Fibroblast of skin of right biceps (primary cell): ENCODE results near the gene NEDD8.
A peak's percentile ranks its signal among the peaks of the same experiment; 100 is the strongest.

ENCODE experiments used
- DNase-seq: peaks from one replicate; pipeline ENCODE4 v3.0.0-alpha.2; 2013

NEDD8 gene

DNA sequence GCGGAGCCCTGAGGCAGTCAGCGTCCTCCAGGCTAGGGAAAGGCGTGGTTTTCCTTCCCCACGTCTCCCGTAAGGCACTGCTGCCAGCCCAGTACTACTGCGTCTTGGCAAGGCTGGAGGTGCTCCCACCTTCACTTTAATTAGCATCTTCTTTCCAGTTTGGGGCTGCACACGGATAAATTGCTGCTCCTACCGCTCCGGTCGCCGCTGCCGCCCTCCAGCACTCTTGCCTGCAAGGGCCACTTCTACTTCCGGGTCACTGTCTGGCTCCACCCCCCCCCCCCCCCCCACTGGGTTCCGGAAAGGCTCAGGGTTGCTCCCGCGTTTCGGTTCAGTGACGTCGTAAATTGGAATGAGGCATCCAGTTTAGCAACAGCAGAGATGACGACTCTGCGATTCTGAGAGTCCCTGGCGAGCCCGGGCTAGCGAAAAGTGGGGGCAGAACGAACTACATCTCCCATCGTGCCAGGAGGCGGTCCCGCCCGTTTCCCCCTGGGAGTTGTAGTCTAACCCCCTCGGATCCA lies at the start of gene NEDD8:
TSS of gene NEDD8 (minus strand) at position 247 of the 524 bp plus-strand sequence. CDS start at position 147, 100 bp downstream.
- peak; percentile 98 for DNase-seq

GRCh38 chr14:24281636-24282035 lies 49.5 kb upstream of the NEDD8 start:
- DNase-seq: no peak

GRCh38 chr14:24280797-24281460 lies 48.8 kb upstream of the NEDD8 start:
- no peak for DNase-seq

GRCh38 chr14:24279301-24280186 lies 47.4 kb upstream of the NEDD8 start:
- peak; percentile 15 for DNase-seq

- DNase-seq: no peak
Measured at GRCh38 chr14:24278424-24278823, 46.3 kb upstream of the NEDD8 start.

DNA sequence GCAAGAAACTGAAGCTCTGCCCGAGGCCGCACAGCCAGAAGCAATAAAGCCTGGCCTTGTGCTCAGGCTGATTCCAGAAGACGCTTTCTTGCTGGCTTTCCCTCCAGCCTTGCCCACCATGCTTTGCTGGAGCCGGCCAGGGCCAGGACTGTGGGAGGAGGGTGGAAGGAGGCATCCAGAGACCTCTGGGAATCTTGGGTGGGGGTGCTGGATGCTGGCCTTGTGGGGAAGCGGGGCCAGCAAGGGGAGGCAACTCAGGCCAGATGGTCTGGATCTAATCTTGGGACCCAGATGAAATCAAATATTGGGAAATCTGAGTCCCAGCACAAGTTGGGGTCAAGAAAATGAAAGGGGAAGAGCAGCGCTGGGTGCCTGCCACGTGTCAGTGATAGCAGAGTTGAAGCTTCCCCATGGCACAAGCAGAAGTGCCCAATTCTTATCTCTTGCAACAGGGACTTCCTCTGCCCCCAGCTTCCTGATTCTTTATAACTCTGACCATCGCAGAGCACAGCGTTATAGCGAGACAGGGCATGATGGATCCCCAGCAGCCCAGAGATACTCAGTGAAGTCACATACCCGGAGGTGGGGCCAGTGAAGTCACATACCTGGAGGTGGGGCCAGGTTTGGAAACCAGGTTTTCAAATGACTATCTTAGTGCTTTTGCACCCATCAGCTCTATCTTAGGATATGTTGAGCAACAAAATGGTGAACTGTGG lies 45.6 kb upstream of the NEDD8 start:
- no peak for DNase-seq

DNA sequence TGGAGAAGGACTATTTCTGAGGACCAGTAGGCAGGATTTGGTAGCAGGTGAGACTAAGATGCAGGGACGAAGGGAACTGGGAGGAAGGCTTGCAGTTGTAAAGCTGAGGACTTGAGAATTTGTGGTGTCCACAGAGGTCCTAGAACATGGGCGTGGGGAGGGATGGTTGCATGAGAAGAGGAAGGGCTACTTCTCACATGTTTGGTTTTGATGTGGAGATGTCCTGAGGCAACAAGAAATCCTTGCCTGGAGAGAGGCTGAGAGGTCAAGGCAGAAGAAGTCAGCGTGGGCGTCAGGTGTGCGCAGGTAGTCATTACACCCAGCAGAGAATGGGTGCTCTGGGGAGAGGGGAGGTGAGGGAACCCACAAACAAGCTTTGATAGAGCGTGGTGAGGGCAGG lies 44.9 kb upstream of the NEDD8 start:
- DNase-seq: no peak

GRCh38 chr14:24274101-24274543 lies 42.0 kb upstream of the NEDD8 start:
- DNase-seq: no peak

DNA sequence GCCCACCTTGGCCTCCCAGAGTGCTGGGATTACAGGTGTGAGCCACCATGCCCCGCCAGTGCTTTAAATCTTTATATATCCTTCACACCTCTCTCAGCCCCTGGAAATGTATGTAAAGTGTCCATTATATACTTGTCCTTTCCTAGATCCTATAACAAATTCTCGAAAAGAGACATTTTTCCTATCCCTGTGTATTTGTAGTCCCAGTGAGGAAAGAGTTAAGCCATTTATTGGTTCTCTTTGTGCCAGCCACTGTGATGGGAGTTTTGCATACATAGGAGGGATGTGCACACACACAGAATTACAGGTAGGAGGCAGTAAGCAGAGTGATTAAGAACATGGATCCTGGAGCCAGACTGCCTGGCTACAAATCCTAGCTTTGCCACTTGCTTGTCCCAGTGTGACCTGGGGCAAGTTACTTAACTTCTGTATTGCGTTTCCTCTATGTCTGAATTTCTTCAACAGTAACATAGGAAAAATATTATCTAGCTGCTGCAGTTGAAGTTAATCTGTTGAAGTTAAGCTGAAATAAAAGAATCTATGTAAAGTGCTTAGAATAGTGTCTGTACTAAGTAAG lies 41.3 kb upstream of the NEDD8 start:
- no peak for DNase-seq

- no peak for DNase-seq
Measured at GRCh38 chr14:24272467-24272866, 40.3 kb upstream of the NEDD8 start.

- DNase-seq: no peak
Measured at GRCh38 chr14:24271834-24272263, 39.7 kb upstream of the NEDD8 start.

GRCh38 chr14:24271134-24271833 lies 39.1 kb upstream of the NEDD8 start, which contains the start of gene RABGGTA:
Gene RABGGTA, minus strand, starts transcription at chr14:24271597. Its CDS starts 482 bp downstream, at chr14:24271115.
- DNase-seq: peak; percentile 88

DNA sequence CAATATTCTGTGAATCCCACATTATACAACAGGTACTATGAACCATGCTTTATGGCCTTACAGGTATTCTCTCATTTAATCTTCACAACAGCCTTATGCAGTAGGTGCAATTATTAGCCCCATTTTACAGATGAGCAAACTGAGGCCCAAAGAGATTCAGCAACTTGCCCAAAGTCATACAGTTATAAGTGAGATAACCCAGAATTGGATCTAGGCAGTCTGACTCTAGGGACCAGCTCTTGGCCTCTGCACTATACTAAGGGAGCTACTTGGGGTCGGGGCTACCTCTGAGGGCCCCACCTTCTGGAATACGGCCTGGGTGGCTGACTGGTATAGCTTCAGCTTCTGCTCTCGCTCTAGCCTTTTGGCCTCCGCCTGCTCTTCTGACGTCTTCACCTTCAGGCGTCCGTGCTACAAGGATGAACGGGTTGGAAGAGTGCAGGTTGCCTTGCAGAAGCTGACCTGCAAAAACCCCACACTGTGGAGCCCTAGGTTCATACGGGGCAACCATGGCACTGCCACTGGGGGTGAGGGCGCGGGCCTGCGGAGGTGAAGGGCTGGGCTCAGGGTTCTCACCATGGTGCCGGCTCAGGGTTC lies 38.5 kb upstream of the NEDD8 start:
- DNase-seq: no peak

DNA sequence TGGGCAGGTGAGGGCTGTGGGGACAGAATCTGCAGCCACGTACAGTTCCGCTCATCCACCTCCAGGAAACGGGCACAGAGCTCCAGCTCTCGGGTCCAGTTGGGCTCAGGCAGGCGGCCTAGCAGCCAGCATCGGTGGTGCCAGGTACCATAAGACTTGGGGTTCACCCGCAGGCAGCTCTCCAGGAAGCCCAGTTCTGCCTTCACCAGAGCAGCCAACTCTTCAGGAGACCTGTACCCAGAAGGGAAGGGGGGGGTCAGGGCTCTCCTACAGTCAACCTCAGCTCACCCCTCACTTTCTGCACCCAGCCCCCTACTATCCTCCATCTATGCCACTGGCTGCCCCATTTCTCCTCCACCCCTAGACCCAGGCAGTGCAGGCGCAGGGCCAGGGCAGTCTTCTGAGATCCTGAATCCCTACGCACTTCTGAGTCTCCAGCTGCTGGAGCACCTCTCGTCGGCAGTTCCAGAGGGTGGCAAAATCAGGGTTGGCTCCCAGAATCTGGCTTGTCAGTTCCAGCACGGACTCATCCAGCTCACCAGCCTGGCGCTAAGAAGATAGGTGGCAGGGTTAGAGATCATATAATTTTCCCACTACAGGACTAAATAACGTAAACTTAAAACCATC lies 37.9 kb upstream of the NEDD8 start:
- no peak for DNase-seq

DNA sequence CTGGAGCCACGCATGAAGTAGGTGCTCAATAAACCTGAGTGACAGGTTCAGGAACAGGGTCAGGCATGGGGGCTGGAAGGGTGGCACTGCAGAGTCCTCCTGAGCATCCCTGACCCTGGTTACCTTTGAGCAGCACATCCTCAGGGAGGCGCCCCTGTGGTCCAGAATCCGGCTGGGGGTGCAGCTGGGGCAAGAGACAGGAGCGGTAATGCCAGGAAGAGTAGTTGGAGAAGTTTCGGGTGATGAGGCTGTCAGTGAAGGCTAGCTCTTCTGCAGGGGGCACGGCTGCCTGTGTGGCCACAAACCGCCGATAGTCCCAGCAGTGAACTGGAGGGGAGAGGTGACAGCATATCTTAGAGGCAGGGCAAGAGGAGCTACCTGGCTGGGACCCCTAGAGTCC lies 37.2 kb upstream of the NEDD8 start:
- no peak for DNase-seq

GRCh38 chr14:24268225-24268624 lies 36.1 kb upstream of the NEDD8 start:
- no peak for DNase-seq

DNA sequence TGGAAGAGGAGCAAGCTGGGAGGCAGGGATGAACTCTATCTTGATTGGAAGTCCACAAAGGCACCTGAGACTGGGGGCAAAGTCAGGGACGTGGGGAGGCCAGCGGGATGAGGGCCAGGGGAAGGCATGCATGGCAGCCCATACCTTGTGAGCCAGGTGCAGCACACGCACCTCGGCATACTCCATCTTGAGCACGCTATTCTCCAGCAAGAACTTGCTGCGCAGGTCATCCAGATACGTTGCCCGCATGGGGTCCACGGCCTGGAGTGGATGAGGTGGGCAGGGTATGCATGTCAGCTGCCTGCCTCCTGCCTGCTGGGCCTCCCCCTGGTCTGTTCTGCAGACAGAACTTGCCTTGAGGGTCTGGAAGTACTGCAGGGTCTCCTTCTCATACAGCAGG lies 35.3 kb upstream of the NEDD8 start:
- no peak for DNase-seq

DNA sequence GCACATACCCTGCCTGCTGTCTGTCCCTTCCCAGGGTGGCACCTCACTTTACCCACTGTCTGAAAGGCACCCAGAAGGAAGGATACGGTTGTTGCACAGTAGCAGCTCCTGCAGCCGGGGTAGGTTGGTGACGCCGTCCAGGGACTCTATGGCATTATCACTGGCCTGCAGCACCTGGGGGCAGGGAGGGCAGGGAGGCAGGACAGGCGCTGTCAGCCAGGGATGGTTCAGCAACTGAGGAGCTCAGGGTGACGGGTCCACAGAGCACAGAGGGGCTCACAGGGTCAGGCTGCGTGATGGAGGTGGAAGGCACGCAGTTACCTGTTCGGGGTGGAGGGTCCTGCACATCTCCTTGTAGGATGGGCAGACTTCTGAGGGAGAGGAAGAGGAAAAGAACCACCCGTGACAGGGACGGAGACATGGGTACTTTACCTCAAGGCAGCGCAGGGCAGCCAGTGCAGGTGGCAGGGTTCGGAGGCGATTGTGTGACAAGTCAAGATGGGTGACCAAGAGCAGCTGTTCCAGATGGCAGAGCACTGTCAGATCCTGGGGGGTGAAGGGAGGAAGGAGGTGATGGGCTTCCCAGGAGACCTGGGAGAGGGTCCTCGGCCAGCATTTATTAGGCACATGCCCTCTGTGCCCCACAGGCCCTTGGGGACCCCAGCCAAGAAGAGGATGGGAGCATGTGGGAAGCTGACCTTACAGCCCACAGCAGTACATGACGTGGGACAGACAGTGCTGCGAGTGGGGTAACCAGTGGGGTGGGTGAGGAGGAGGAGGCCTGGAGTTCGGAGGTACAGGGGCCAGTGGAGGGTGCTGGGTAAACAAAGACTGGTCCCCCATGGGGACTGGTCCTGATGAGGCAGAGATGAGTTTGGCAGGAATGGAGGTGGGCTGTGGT lies 34.4 kb upstream of the NEDD8 start:
- DNase-seq: no peak

GRCh38 chr14:24264298-24264697 lies 32.1 kb upstream of the NEDD8 start:
- no peak for DNase-seq

GRCh38 chr14:24263848-24264247 lies 31.7 kb upstream of the NEDD8 start:
- DNase-seq: no peak
